ENCODE data around the gene QSER1. TPM values are rescaled to one million over a fixed set of nuclear protein-coding genes. Genes with fewer than 3 reads are reported as not detected.
"Not testable (repeated sequence)": the region's sequence is repeated elsewhere in the genome, so short reads cannot be mapped to it uniquely, and the experiment has no call there.

QSER1 gene
- total RNA-seq, 1 donor from 2014 or later = 22.7 TPM

DNA sequence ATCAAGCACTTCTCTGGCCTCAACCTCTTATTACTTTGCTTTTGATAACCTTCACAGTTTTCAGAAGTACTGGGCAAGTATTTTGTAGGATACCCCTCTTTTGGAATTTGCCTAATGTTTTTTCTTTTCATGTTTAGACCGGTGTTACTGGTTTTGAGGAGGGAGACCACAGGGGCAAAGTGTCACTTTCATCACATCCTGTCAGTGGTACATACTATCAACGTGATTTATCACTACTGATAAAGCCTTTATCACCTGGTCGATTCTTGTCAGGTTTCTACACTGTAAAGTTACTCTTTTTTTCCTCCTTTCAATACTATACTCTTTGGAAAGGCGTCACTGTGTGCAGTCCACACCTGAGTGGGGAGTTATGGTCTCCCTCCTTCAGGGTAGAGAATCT, 26.7 kb downstream of the QSER1 start:
- DNase-seq (ENCODE audit: low spot score) = no peak
- intact Hi-C loops (cut with DNase I) = no loop called here

DNA sequence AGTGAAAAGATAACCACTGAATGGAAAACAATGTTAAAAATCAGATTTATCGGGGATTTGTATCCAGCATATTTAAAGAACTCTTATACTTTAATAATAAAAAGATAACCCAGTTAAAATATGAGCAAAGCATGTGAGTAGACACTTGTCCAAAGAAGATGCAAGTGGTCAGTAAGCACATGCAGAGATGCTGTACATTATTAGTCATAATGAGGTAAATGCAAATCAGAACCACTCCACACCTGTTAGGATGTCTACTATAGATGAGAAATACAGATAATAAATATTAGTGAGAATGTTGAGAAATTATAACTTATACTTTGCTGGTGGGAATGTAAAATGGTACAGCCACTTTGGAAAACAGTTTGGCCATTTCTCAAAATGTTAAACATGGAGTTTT, 28.0 kb downstream of the QSER1 start:
- no peak for DNase-seq (ENCODE audit: low spot score)
- intact Hi-C loops (cut with DNase I) = no loop called here

DNA sequence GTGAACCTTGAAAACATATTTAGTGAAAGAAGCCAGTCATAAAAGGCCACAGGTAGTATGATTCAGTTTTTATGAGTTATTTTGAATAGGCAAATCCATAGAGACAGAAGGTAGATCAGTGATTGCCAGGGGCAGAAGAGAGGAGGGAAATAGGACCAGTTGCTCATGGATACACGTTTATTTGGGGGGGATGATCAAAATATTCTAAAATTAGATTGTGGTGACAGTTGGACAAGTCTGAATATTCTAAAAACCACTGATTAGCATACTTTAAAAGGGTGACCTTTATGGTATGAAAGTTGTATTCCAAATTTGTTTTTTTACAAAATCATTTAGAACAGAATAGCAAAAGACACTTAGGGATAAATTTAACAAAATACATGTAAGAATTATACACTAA, 28.6 kb downstream of the QSER1 start:
- DNase-seq (ENCODE audit: low spot score) = no peak
- intact Hi-C loops (cut with DNase I) = no loop called here

DNA sequence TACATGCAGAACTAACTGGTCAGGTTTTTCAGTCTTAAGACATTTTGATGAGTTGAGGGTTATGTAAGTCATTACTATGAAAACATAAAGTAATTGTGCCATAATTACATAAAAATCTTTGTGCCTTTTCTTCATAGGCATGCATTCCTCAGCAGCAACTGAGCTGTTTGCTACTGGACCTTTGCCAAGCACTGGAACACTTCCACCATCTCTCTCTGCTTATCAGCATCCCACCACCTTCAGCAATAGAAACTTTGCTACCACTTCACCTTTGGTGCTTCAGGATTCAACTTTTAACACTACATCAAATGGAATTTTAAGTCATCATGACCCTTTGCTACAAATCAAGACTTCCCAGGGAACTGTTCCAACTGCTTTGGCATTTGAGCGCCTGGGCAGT, 39.0 kb downstream of the QSER1 start:
- no peak for DNase-seq (ENCODE audit: low spot score)
- intact Hi-C loops (cut with DNase I) = no loop called here

DNA sequence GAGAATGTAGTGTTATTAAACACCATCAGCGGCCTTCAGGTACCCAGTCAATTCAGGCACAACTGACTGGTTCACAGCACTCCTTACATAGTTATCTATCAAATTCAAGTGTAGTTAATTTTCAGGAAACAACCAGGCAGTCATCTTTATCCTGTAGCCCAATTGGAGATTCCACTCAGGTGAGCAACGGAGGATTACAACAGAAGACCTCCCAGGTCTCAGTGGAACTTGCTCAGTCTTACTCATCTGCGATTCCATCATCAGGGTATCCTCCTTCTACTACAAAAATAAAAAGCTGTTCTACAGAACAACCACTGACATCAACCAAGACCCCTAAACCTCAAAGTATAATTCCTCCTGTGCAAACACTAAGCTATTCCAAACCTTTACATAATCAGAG, 39.6 kb downstream of the QSER1 start:
- no peak for DNase-seq (ENCODE audit: low spot score)

DNA sequence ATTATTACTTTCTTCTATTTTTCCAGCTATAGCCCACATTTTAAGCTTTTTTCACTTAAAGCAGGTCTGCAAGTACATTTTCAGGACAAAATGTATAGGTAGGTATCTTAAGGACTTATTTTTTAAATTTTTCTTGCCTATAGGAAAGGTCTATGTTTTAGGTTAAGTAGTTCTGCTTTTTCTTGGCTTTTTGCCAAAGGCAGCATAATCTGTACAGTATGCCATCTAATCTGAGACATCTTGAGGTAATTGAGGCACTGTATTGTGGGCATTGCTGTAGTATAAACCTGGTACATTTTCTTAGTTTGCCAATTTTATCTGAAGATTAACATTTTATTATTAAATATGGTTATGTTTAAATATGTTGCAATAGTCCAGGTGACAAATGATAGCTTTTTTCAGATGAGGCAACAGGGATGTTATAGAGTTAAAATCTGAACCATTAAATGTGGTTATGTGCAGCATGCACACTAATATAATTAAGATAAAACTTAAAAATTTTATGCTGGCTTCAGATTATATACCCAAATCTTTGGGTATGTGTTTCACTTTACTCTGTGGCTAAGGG, 42.9 kb downstream of the QSER1 start:
- no peak for DNase-seq (ENCODE audit: low spot score)
- intact Hi-C loops (cut with DNase I) = no loop called here

More for the DNA sequence above, 39.6 kb downstream of the QSER1 start:
- intact Hi-C loops (cut with DNase I) = no loop called here

- DNase-seq (ENCODE audit: low spot score); intact Hi-C loops (cut with DNase I): not testable (repeated sequence)
Measured at GRCh38 chr11:32936178-32936577, 43.6 kb downstream of the QSER1 start.

DNA sequence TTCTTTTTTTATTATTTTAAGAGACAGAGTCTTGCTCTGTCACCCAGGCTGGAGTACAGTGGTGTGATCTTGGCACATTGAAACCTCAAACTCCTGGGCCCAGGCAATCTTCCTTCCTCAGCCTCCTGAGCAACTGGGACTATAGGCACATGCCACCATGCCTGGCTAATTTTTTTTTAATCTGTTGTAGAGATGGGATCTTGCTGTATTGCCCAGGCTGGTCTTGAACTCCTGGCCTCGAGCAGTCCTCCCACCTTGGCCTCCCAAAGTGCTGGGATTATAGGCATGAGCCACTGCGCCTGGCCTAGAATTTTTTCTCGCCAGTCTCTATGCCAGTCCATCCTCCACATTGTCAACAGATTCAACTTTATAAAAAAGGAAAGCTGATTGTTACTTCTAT, 44.7 kb downstream of the QSER1 start:
- intact Hi-C loops (cut with DNase I); DNase-seq (ENCODE audit: low spot score): not testable (repeated sequence)

DNA sequence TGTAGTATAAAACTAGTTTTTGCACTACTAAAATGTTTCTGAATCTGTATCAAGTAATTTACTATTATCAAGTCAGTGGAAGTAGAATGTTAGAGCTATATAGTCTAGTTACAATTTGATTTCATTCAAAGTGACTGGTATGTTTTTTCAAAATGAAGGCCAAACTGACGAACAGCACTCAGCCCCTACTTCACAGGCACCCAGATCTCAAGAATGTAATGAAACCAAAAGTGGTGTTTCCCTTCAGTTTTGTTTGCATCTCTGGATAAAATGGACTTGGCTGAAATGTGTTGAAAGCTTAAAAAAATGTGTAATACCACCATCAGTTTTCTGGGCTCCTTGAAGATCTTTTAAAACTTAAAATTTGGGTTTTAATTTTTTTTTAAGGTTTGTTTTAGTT, 46.4 kb downstream of the QSER1 start:
- intact Hi-C loops (cut with DNase I) = no loop called here
- DNase-seq (ENCODE audit: low spot score) = no peak

GRCh38 chr11:32939866-32940265, 47.3 kb downstream of the QSER1 start:
- intact Hi-C loops (cut with DNase I) = no loop called here
- DNase-seq (ENCODE audit: low spot score) = no peak

GRCh38 chr11:32940865-32941264, 48.3 kb downstream of the QSER1 start:
- intact Hi-C loops (cut with DNase I) = no loop called here
- no peak for DNase-seq (ENCODE audit: low spot score)

DNA sequence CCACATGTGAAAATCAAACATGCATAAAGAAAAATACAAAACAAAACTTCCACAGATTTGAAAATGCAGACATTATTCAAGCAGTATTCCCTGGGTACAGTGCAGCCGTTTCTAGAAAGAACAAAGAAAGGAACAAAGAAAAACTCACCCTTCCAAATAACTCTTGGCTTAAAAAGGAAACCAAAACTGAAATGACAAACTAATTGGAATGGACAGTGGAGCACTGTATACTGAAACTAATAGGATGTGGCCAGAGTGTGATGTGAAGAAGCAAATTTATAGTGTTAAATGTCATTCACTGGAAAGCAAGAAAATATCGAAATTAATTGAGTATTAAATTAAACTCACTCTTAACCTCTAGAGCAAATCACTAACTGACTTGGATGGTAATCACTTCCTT, 55.4 kb downstream of the QSER1 start:
- DNase-seq (ENCODE audit: low spot score) = no peak

DNA sequence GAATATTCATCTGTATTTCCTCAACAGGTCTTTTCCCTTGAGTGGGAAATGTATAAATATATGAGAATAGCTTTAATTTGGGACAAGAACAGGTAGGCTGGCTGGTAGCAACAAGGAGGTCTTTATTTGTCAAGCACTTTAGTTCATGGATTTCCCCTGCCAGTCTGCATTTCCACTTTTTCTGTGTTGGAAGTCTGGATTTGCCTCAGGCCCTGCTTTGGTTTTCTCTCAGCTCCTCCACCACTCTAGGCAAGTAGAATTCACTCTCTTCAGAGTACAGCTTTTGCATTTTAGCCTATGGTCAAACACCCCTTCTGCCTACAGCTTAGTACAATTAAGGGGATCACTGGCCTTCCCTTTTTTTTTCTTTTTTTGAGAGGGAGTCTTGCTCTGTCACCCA, 57.1 kb downstream of the QSER1 start:
- intact Hi-C loops (cut with DNase I) = no loop called here
- DNase-seq (ENCODE audit: low spot score) = no peak

More for the DNA sequence above, 55.4 kb downstream of the QSER1 start:
- intact Hi-C loops (cut with DNase I) = no loop called here

DNA sequence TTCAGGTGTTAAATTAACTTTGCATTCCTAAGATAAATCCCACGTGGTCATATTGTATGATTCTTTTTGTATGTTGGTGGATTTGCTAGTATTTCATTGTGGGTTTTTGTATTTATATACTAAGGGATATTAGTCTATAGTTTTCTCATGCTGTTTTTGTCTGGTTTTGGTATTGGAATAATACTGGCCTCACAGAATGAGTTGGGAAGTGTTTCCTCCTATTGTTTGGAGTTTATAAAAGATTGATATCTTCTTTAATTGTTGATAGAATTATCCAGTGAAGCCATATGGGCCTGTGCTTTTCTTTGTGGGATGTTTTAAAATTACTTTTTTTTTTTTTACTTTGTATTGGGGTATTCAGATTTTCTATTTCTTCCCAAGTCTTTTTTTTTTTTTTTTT, 59.8 kb downstream of the QSER1 start:
- intact Hi-C loops (cut with DNase I) = no loop called here
- no peak for DNase-seq (ENCODE audit: low spot score)

DNA sequence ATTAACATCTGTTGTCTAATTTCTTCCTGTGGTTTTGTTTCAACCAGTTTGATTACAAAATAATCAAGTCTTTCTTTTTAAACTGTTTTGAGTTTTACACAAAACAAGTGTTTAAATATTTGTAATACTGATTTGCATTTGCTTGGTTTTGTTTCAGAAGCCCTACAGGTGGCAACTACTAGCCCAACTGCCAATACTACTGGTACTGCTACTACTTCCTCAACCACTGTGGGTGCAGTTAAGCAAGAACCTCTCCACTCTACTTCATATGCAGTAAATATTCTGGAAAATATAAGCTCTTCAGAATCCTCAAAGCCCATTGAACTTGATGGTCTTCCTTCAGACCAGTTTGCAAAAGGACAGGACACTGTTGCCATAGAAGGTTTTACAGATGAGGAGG, 61.1 kb downstream of the QSER1 start:
- intact Hi-C loops (cut with DNase I) = no loop called here
- DNase-seq (ENCODE audit: low spot score) = no peak

- DNase-seq (ENCODE audit: low spot score) = no peak
- intact Hi-C loops (cut with DNase I) = no loop called here
Measured at GRCh38 chr11:32960553-32961164, 68.0 kb downstream of the QSER1 start.

DNA sequence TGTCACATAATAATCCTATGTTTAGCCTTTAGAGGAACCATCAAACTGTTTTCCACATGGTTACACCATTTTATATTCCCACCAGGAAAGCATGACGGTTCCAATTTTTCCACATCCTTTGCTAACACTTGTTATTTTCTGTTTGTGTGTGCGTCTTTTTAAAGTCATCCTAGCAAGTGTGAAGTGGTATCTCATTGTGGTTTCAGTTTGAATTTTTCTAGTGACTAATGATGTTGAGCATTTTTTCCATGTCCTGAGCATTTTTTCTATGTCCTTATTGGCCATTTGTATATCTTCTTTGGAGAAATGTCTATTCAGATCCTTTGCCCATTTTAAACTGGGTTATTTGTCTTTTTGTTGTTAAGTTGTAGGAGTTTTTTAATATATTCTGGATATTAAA, 69.4 kb downstream of the QSER1 start:
- no peak for DNase-seq (ENCODE audit: low spot score)
- intact Hi-C loops (cut with DNase I) = no loop called here

DNA sequence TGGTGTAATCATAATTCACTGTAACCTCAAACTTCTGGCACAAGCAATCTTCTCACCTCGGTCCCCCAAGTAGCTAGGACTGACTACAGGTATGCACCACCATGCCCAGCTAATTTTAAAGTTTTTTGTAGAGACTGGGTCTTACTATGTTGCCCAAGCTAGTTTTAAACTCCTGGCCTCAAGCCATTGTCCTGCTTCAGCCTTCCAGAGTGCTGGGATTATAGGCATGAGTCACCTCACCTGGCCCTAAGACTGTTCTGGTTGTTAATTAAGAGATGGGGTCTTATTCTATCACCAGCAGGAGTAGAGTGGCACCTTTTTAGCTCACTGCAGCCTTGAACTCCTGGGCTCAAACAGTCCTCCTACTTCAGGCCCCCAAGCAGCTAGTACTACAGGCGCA, 71.1 kb downstream of the QSER1 start:
- intact Hi-C loops (cut with DNase I) = no loop called here

DNA sequence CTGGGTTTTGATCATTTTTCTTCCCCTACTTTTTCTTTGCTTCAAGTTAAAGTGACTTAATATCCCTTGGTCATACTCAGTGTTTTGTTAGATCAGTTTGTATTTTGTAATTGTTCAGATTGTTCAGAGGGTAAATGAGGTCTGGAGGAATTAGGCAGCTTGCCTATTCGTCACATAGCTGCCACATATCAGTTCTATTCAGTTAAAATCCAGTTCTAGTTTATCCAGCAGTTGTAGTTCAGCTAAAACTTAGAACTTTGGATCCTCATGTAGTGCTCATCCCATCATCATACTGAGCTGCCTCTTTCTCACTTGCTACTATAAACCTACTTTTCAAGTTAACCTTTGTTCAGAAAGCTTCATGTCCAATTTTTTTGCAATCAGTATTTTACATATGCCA, 75.9 kb downstream of the QSER1 start:
- no peak for DNase-seq (ENCODE audit: low spot score)
- intact Hi-C loops (cut with DNase I) = no loop called here

More for the DNA sequence above, 71.1 kb downstream of the QSER1 start:
- no peak for DNase-seq (ENCODE audit: low spot score)

- intact Hi-C loops (cut with DNase I); DNase-seq (ENCODE audit: low spot score): not testable (repeated sequence)
Measured at GRCh38 chr11:32972233-32972632, 79.6 kb downstream of the QSER1 start.

- intact Hi-C loops (cut with DNase I) = no loop called here
- no peak for DNase-seq (ENCODE audit: low spot score)
Measured at GRCh38 chr11:32972781-32973180, 80.2 kb downstream of the QSER1 start.

- intact Hi-C loops (cut with DNase I) = no loop called here
- DNase-seq (ENCODE audit: low spot score) = no peak
Measured at GRCh38 chr11:32982626-32983025, 90.0 kb downstream of the QSER1 start.

Measured in cardiac septum (tissue), 1 donor.